Stimulated activated CD4-positive, alpha-beta T cell treated with anti-CD3 and anti-CD28 coated beads, Interleukin-1b, Interleukin-23, amount 100 ng/mL, for 48 hours (primary cell): ENCODE data around the gene KATNAL2.

ENCODE experiments used
- DNase-seq: peaks from one replicate; pipeline ENCODE4 v3.0.0-alpha.2; 2020

Gene KATNAL2

DNA sequence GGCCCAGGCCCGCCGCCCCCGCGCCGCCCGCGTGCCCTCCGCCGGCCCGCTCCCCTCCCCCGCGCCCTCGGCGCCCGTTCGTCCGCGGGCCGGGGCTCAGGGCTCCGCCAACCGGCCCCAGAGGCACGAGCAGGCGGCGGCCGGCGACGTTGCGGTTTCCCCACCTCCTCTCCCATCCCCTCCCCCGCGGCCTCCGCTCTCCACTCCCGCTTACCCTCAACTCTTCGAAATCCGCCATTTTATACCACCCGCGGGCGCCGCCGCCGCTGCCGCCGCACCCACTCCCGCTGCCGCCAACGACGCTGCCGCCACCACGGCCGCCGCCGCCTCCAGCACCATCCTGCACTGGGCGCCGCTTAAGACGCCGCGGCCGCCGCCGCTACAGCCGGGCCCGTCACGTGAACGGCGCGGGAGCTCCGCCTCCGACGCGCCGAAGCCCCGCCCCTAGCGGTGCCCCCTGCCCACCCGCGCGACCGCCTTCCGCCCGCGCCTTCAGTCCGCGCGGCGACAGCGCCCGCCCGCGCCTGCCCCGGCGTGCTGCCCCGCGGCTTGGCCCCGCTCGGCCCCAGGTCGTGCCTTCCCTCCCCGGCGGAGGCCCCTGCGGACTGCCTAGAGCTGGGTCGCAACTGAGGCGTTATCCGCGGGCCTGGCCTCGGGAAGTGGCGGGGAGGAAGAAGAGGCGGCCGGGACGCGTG is at the start of gene KATNAL2, which contains the start of gene PIAS2:
Gene KATNAL2, plus strand, starts transcription at position 495 of the 695 bp plus-strand sequence. CDS start 29,271 bp downstream, outside the sequence.
Gene PIAS2, minus strand, starts transcription at position 400 of the 695 bp plus-strand sequence. Its CDS starts 162 bp downstream, at position 238.
- peak; percentile 71 for DNase-seq

DNA sequence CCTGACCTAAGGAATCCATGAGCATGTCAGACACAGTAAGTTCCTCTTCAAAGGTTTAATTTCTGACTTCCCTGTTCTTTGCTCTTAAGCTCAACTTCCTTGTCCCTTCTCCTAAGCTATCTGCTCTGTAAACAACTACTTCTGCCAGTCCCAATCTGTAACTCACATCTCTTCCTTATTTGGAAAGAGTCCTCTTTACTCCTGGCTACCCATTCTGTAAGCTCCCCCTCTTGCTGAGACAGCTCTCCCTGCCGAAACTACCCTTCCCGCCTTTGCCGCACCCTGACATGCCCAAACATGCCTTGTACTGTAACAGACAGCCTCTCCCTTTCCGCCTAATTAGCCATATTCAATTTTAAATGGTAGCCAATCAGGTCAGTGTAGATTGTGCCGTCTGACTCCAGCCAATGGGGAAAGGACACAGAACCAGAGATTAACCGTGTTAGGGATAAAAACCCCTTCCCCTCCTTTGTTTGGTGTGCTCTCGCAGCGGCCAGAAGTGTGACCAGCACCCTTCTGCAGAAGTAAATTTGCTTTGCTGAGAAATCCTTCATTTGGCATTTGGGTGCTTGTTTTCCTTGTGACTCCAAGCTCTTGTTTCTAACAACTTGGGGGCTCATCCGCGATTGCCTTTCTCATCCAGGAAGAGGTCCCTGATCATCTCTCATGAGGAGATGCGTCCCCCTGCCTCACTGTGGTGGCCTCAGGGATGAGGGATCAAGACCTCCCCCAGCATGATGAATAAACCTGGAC is 49.1 kb upstream of the KATNAL2 start:
- DNase-seq = no peak

DNA sequence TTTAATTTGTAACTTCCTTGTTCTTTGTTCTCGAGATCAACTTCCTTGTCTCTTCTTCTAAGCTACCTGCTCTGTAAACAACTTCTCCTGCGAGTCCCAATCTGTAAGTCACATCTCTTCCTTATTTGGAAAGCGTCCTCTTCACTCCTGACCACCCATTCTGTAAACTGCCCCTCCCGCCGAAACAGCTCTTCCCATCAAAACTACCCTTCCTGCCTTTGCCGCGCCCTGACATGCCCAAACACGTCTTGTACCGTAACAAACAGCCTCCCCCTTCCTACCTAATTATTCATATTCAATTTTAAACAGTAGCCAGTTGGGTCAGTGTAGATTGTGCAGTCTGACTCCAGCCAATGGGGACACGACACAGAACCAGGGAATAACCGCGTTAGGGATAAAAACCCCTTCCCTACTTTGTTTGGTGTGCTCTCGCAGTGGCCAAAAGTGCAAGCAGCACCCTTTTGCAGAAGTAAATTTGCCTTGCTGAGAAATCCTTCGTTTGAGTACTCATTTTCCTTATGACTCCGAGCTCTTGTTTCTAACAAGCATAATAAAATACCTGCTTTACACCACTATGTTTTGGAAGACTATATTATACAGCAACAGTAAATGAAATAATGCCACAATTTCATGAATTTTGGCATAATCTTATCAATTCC is 39.9 kb upstream of the KATNAL2 start:
- no peak for DNase-seq

- DNase-seq = no peak
Observed at GRCh38 chr18:46883180-46883579, 34.2 kb upstream of the KATNAL2 start.

- DNase-seq = no peak
Observed at GRCh38 chr18:46886893-46887292, 30.5 kb upstream of the KATNAL2 start.

GRCh38 chr18:46888965-46889364 is 28.4 kb upstream of the KATNAL2 start:
- no peak for DNase-seq

- DNase-seq = peak; percentile 5
Observed at GRCh38 chr18:46891742-46892214, 25.6 kb upstream of the KATNAL2 start.

DNA sequence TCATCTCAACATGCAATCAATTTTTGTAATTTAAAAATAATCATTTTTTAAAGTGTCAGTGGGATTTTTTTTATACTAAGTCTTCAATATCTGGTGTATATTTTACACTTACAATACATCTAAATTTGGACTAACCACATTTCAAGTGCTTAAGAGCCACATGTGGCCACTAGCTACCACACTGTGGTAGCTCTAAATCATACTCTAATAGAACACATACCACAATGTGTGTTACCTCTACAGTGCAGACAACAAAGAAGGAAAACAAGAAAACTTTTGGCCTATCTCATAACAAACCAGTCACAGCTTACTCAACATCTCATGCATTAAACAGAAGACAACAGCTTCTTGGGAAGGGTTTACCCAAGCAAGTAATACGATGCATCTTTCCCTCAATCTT is 24.6 kb upstream of the KATNAL2 start:
- DNase-seq = no peak

DNA sequence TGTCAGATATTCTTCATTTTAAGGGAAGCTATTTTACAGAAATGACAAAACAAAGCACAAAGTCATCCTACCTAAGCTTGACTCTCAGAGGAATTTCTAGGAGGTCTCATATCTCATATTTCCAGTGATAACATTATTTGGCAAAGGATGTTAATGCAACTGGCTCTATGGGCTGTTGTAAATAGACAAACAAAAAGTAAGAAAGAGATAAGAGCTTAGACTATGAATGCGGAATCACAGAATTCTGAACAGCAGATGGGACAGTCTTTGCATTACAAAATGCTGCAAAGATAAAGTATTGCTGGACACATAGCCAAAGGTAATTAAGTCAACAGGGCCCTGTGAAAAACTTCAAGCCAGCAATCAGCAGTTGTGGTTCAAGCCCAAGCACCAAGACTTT is 24.0 kb upstream of the KATNAL2 start:
- no peak for DNase-seq

- no peak for DNase-seq
Observed at GRCh38 chr18:46894124-46894523, 23.3 kb upstream of the KATNAL2 start.

GRCh38 chr18:46899274-46899948 is 18.0 kb upstream of the KATNAL2 start:
- DNase-seq = no peak

DNA sequence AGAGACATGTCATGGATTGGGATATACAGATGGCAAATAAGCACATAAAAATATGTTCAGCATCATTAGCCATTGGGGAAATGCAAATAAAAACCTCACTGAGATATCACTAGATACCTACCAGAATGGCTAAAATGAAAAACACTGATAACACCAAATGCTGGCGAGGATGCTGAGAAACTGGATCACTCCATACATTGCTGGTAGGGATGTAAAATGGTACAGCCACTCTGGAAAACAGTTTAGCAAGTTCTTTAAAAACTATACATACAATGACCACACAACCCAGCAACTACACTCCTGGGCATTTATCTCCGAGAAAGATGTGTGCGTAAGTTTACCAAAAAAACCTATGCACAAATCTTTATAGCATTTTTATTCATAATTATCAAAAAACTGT is 14.0 kb upstream of the KATNAL2 start:
- DNase-seq = no peak

- DNase-seq = no peak
Observed at GRCh38 chr18:46909497-46909896, 7.9 kb upstream of the KATNAL2 start.

DNA sequence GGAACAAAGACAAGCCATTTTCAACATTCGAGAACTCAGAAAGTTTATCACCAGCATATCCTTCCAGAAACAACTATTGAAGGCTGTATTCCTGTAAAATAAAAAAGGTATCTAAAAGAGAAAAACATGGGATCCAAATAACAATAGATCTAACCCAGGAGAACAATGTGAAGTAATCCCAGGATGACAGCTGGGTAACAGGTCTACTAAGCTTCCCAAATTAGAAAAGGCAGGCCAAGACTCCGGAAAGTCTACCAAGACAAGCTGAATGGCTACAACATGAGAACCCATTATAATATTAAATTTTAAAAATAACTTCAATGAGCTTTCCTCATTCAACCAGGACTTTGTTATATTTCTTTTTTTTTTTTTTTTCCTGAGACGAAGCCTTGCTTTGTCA is 6.5 kb upstream of the KATNAL2 start:
- no peak for DNase-seq

- no peak for DNase-seq
Observed at GRCh38 chr18:46915800-46916550, 1.4 kb upstream of the KATNAL2 start.

DNA sequence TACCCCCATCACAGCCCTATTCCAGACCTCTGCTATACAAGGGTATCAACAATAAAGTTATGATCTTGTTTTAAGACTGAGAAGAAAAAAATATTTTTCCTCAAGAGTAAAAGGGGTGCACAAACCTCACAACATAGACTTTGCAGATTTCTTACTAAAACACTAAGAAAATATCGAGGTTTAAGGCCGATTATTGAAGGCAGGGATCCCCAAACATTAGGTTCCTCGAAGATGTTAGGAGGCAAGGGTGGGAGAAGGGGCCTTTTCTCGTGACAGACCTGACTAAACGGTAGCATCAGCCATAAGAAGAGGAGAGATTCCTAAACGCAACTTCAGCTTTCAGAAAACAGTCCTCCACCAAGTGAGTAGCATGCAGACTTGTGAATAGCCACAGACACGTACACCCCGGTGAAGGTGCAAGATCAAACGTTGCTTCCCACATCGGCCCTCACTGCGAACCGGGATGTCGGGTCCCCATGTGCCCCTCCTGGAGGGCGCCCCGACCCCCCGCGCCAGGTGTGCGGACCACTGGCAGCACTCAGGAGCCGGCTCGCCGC is 773 bp upstream of the KATNAL2 start:
- no peak for DNase-seq

DNA sequence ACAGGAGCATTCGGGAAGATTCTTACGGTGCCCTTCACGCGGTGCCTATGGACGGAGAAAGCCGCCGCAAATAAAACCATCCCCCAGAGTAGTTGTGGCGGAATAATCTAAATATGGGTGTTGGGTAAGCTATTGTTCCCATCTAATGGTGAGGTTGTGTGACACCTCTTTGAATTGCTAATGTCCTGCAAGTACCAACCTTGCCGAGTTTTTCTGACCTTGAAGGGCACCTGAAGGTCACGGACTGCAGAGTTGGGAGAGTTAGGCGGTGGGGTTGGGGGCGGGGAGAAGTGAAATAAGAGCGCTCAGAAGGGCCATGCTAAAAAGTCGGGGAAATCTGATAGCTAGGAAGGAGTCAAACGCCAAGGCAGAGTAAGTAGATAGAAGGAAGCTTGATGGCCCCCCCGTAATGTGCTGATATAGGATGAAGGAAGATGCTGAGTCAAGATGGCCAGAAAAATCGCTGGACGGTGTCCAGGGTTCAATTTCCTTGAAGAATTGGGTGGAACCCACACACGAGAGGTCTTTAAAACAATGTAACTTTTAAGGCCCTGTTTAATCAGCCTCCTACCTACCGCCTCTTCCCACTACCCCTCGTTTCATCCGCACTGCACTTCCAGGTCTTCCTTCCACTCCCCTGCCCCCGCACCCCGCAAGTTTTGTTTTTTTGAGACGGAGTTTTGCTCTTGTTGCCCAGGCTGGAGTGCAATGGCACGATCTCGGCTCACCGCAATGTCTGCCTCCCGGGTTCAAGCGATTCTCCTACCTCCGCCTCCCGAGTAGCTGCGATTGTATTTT is 600 bp downstream of the KATNAL2 start:
- peak; percentile 16 for DNase-seq

DNA sequence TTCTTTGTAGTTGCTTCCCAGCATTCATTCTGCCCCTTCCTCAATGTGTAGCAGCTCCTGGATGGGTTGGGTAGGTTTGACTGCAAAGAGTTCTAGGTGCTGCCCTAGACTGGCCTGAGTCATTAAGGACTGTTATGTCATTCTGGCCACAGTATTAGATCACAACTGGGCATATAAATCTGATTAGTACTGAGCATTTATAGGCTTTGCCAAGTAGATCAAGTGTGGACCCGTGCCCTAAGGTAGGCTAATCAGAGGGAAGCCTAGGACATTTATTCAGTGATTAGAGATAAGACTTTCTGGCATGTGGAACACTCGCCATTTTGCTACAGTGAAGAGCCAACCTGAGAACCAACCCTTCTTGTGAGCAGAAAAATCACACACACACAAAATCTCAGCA is 2.7 kb downstream of the KATNAL2 start:
- no peak for DNase-seq

GRCh38 chr18:46920653-46921052 is 3.3 kb downstream of the KATNAL2 start:
- no peak for DNase-seq

DNA sequence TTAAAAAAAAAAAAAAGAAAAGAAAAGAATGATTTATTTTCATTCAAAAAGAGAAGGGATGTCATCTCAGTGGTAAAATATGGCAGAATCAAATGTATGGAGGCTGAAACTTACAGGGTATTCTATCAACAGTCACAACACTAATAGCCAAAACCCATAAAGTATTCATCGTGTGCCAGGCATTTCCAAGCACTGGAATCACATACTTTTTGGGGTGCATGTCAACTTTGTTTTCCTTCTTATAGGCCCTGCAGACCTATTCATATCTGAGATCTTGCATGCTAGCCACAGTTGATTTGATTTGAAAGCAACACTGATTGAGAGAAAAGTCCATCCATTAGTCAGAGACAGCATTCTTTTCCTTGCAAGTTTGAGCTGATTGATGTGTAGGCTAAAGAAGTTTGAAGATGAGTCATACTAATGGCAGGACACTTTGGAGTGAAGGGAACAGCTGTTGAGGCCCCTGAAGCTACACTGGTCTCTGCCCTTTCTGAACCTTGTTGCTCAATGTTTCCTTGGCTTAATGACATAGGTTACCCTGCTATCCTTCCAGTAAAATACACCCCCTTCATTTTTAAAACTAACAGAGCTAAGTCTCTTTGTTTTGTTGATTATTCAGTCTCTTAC is 22.0 kb downstream of the KATNAL2 start:
- DNase-seq = no peak
